Forelimb muscle (tissue), 1 donor: ENCODE measurements around the gene ALDH4A1. TPM values are rescaled to one million over a fixed set of nuclear protein-coding genes. Genes with fewer than 3 reads are reported as not detected.

Source experiments
- DNase-seq: peaks from one replicate; pipeline ENCODE4 v3.0.0-alpha.2; 2013; ENCODE audit warnings: low read depth
- polyA plus RNA-seq: library from polyadenylated mRNA; unstranded; fragments of 120-200 nt; gene quantifications from one replicate; pipeline ENCODE4 v1.2.1, GENCODE V29; 2013; ENCODE audit not compliant: insufficient read length

Gene ALDH4A1
- 11.9 TPM for polyA plus RNA-seq

- peak; percentile 96 for DNase-seq
Observed at GRCh38 chr1:18902523-18903290, at the start of gene ALDH4A1. ALDH4A1 (minus strand) TSS chr1:18902555; CDS start chr1:18902523, 32 bp downstream.

GRCh38 chr1:18951818-18952391 lies 49.5 kb upstream of the ALDH4A1 start:
- no peak for DNase-seq

- DNase-seq, result no peak
Observed at GRCh38 chr1:18951416-18951815, 49.1 kb upstream of the ALDH4A1 start.

GRCh38 chr1:18950401-18951026 lies 48.2 kb upstream of the ALDH4A1 start:
- no peak for DNase-seq

GRCh38 chr1:18949686-18950400 lies 47.5 kb upstream of the ALDH4A1 start:
- no peak for DNase-seq

GRCh38 chr1:18948913-18949685 lies 46.7 kb upstream of the ALDH4A1 start:
- no peak for DNase-seq

GRCh38 chr1:18948048-18948912 lies 45.9 kb upstream of the ALDH4A1 start:
- DNase-seq, result no peak

GRCh38 chr1:18947570-18947969 lies 45.2 kb upstream of the ALDH4A1 start:
- DNase-seq, result no peak

- DNase-seq, result no peak
Observed at GRCh38 chr1:18946550-18947381, 44.4 kb upstream of the ALDH4A1 start.

GRCh38 chr1:18945401-18945849 lies 43.1 kb upstream of the ALDH4A1 start:
- DNase-seq, result no peak

- DNase-seq, result no peak
Observed at GRCh38 chr1:18944810-18945209, 42.5 kb upstream of the ALDH4A1 start.

GRCh38 chr1:18943914-18944572 lies 41.7 kb upstream of the ALDH4A1 start:
- DNase-seq, result no peak

- no peak for DNase-seq
Observed at GRCh38 chr1:18943162-18943561, 40.8 kb upstream of the ALDH4A1 start.

GRCh38 chr1:18942340-18942739 lies 40.0 kb upstream of the ALDH4A1 start:
- DNase-seq, result no peak

- no peak for DNase-seq
Observed at GRCh38 chr1:18941221-18942141, 39.1 kb upstream of the ALDH4A1 start.

GRCh38 chr1:18940303-18941020 lies 38.1 kb upstream of the ALDH4A1 start:
- DNase-seq, result no peak
